ENCODE data around the gene ESPL1. TPM values are rescaled to one million over a fixed set of nuclear protein-coding genes. Genes with fewer than 3 reads are reported as not detected.
A peak's percentile ranks its signal among the peaks of the same experiment; 100 is the strongest.

ESPL1 gene
- total RNA-seq, 1 experiment from 2014 or later, result 31.6 TPM

DNA sequence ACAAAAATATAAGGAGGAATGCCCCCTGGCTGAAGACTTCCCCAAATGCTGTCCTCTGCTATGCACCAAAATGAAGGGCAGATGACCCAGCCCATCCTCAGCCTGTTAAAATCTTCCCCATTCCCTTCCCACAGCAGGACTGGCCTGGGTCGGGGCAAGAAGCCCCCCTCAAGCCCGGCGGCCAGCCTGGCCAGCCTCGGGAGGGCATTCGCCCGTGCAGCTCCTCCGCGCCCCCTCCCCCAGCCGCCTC is 36.5 kb upstream of the ESPL1 start:
- intact Hi-C loops (cut with micrococcal nuclease), result no loop called here
- Histone ChIP-seq H3K4me2 (ENCODE audit: low read length) (peak overlapping the region; percentile 93), H3K9me2 (replicated peaks; ENCODE audit: low read length) (no peaks in the 10 kb centered on the region), H3F3A (ENCODE audit: low read length, unreplicated experiment) (peaks cover 3% of the 10 kb centered on the region), H3K79me2 (ENCODE audit: low read length) (peaks cover 42% of the 10 kb centered on the region), H3K4me3 (ENCODE audit: low read length) (peak overlapping the region; percentile 76), H3K27me3 (ENCODE audit: low read length) (no peaks in the 10 kb centered on the region), H2AFZ (ENCODE audit: low read length) (peak overlapping the region; percentile 55; the same call in 1 of the 2 replicates), H3K27ac (ENCODE audit: low read length) (peak overlapping the region; percentile 69), H3K36me3 (ENCODE audit: low read depth, low read length) (no peaks in the 10 kb centered on the region; the same call in 1 of the 2 replicates), H3K4me1 (ENCODE audit: insufficient read depth, low read length) (peaks cover 46% of the 10 kb centered on the region), H3K9ac (ENCODE audit: low read length) (peak overlapping the region; percentile 76), H3K9me3 (ENCODE audit: low read length) (no peaks in the 10 kb centered on the region), H4K20me1 (ENCODE audit: low read length) (no peaks in the 10 kb centered on the region)
- POLR2A ChIA-PET (ENCODE audit: unreplicated experiment), result no interaction called here
- ATAC-seq, result no peak
- DNase-seq, result no peak
- BruUV-seq (replicated peaks), result no TSS peak
- CTCF ChIA-PET, result interaction anchor here (0.6 kb wide), 1 partner anchor 270 kb away, joined by 3 read pairs; the partner anchor contains the start of gene TARBP2
- no peak for TF ChIP-seq EZH2phosphoT487 (IDR thresholded peaks at IDR 0.05; ENCODE audit: borderline replicate concordance, low read length)
- no peak for TF ChIP-seq EZH2 (IDR thresholded peaks at IDR 0.05; ENCODE audit: low read length, unreplicated experiment)
- TF ChIP-seq, protein P1, sequence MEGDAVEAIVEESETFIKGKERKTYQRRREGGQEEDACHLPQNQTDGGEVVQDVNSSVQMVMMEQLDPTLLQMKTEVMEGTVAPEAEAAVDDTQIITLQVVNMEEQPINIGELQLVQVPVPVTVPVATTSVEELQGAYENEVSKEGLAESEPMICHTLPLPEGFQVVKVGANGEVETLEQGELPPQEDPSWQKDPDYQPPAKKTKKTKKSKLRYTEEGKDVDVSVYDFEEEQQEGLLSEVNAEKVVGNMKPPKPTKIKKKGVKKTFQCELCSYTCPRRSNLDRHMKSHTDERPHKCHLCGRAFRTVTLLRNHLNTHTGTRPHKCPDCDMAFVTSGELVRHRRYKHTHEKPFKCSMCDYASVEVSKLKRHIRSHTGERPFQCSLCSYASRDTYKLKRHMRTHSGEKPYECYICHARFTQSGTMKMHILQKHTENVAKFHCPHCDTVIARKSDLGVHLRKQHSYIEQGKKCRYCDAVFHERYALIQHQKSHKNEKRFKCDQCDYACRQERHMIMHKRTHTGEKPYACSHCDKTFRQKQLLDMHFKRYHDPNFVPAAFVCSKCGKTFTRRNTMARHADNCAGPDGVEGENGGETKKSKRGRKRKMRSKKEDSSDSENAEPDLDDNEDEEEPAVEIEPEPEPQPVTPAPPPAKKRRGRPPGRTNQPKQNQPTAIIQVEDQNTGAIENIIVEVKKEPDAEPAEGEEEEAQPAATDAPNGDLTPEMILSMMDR (conservative IDR thresholded peaks at IDR 0.05; ENCODE audit: low read depth, low read length), result no peak

DNA sequence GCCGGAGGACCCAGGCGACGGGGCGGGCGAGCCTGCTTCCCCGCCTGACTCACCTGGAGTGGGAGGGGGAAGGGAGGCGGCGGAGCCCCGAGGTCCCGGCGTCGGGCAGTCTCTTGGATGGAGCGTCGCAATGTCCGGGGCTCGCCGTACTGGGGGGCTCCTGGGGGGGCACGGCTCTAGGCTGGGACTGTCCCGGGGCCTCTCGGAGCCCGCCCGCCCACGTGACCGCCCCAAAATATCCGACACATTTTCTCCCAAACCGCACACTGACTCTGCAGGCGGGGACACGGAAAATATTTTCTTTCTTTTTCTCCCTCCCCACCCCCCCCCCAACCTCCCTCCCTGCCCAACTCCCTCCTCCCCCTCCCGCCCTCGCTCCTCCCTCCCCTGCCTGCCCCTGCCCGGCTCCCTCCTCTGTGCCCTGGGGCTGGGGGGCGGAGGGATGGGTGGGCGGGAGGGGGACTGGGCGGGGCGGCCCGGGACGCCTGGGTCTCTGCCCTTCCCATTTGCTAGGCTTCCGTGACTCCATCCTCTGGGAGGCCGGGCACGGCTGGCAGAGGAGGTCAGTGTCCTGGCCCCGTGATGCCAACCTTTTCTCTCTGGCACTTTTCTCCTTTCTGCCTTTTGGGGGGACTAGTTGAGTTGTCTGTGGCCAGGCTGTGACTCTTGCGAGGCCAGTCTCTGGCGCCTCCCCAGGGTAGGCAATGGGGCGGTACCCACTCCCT is 36.0 kb upstream of the ESPL1 start, which contains the start of gene RARG:
Gene RARG, minus strand, starts transcription at position 289 of the 725 bp plus-strand sequence. CDS start 4,664 bp downstream, outside the sequence.
- peaks cover 42% of the 10 kb centered on the region for H3K79me2 ChIP-seq (ENCODE audit: low read length)
- no peaks in the 10 kb centered on the region for H3K27me3 ChIP-seq (ENCODE audit: low read length)
- peak within 1 kb of the TSS; percentile 76 for H3K4me3 ChIP-seq (ENCODE audit: low read length)
- CTCF ChIA-PET, result interaction anchor here (0.6 kb wide), 1 partner anchor 269 kb away, joined by 3 read pairs; the partner anchor contains the start of gene TARBP2
- ATAC-seq (peak; percentile 72), DNase-seq (peak; percentile 78)
- H3K4me1 ChIP-seq (ENCODE audit: insufficient read depth, low read length), result peaks cover 46% of the 10 kb centered on the region
- peak within 1 kb of the TSS; percentile 93 for H3K4me2 ChIP-seq (ENCODE audit: low read length)
- H3K9me2 ChIP-seq (replicated peaks; ENCODE audit: low read length), result no peaks in the 10 kb centered on the region
- H3F3A ChIP-seq (ENCODE audit: low read length, unreplicated experiment), result peaks cover 3% of the 10 kb centered on the region
- BruUV-seq (replicated peaks), result no TSS peak
- TF ChIP-seq EZH2phosphoT487 (IDR thresholded peaks at IDR 0.05; ENCODE audit: borderline replicate concordance, low read length) (no peak), EZH2 (IDR thresholded peaks at IDR 0.05; ENCODE audit: low read length, unreplicated experiment) (no peak)
- TF ChIP-seq, protein P1 (conservative IDR thresholded peaks at IDR 0.05; ENCODE audit: low read depth, low read length), result no peak
- peak within 1 kb of the TSS; percentile 73 for H3K27ac ChIP-seq (ENCODE audit: low read length)
- no peaks in the 10 kb centered on the region for H4K20me1 ChIP-seq (ENCODE audit: low read length)
- peak within 1 kb of the TSS; percentile 83 for H2AFZ ChIP-seq (ENCODE audit: low read length)
- intact Hi-C loops (cut with micrococcal nuclease), result no loop called here
- no peaks in the 10 kb centered on the region for H3K9me3 ChIP-seq (ENCODE audit: low read length)
- H3K36me3 ChIP-seq (ENCODE audit: low read depth, low read length), result no peaks in the 10 kb centered on the region; the same call in 1 of the 2 replicates
- H3K9ac ChIP-seq (ENCODE audit: low read length), result peak within 1 kb of the TSS; percentile 76
- POLR2A ChIA-PET (ENCODE audit: unreplicated experiment), result no interaction called here

All from PC-3 (cell line).